GM18505 (cell line): ENCODE measurements around the gene EVL.

Experiments
- ATAC-seq: cut with Tn5 transposase; IDR thresholded peaks from one replicate; pipeline ENCODE4 v1.9.1; 2021; ENCODE audit not compliant: unreplicated experiment
- POLR2A ChIP-seq: IDR thresholded peaks from 4 replicates; pipeline ENCODE4 v1.6.1; 2011; ENCODE audit warnings: borderline replicate concordance; ENCODE audit not compliant: insufficient read depth, insufficient read length; ENCODE audit errors: extremely low read depth

Gene EVL

DNA sequence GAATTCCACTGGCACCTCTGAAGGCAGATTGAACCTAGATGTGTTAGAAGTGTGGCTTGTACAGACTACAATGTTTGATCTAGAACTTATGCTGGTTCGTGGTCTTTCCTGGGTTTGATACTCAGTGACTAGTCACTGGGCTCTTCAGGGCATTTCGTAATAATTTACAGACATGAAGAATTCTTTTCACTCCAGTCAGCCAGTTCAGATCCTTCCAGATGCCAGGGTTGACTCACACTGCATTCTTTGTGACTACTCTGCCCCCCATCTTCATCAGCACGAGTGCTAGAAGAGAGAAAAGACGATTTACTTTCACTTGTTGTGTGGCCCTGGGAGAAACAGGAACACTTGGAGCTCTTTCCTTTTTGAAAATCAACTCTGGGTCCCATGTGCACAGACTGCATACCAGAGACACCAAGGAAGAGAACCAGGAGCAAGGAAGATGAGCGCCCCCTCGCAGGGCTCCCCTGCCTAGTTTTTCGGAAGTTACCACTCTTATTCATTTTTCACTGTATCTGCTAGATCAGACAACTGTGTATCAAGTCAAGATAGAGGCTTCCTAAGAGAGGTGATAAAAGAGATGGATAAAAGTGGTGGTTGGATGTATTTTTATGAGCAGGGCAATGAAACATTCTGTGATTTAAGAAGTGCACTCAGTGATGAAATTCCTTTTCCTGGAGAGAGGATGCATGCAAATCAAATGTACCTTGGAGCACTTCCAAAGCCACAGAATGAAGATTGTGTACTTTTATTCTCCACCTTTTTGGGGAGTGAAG, 33.5 kb upstream of the EVL start:
- ATAC-seq, result no peak
- no peak for TF ChIP-seq POLR2A

DNA sequence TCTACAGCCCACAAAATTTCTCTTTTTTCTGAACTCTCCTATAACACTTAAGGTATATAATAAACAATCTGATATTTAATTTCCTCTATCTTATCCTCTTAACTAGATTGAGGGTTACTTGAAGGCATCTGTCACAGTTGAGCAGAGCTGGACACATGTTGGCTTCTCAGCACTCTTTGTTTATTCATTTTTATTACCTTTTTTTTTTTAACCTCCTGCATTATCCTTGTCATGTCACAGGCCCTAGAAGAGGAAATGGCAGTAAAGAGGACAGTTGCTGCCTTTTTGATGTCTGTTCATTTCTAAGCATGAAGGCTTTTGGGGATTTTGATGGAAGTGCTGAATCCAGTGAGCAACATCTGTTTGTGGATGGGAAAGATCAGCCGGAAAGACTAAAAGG, 32.5 kb upstream of the EVL start:
- no peak for TF ChIP-seq POLR2A
- no peak for ATAC-seq

DNA sequence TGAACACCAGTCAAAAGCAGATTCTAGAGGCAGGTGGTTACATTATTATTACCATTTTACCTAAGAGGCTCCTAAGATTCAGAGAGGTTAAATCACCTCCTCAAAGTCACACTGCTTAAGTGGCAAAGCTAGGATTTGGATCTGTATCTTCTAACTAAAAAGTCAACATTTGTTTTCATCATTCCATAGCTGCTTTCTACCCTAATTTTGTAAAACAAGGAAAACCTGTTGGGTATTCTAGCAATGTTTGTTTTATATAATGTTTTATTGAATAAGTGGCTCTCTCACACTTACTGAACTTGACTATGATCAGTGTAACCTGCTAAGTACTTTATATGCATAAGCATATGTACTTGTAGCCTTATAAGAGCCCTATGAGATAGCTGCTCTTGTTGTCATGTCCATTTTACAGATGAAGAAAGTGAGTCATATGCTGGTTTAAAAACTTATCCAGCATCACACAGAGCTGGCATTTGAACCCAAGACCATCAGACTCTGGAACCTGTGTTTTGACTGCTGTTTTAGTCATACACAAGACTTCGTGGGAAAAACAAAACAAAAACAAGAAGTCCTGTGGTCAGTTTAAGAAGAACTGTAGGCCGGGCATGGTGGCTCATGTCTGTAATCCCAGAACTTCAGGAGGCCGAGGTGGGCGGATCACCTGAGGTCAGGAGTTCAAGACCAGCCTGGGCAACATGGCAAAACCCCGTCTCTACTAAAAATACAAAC, 31.7 kb upstream of the EVL start:
- no peak for TF ChIP-seq POLR2A
- ATAC-seq, result no peak

DNA sequence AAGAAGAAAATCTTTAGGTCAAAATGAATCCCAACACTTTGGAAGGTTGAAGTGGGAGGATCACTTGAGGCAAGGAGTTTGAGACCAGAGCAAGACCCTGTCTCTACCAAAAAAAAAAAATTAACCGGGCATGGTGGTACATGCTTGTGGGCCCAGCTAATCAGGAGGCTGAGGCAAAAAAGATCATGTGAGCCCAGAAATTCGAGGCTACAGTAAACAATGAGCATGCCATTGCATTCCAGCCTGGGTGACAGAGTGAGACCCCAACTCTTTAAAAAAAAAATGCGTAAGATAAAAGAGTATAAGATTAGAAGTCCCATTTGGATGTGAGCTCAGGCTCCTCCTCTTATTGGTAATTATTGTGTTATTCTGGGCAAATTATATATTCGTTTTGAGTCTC, 30.8 kb upstream of the EVL start:
- TF ChIP-seq POLR2A, result no peak
- no peak for ATAC-seq

DNA sequence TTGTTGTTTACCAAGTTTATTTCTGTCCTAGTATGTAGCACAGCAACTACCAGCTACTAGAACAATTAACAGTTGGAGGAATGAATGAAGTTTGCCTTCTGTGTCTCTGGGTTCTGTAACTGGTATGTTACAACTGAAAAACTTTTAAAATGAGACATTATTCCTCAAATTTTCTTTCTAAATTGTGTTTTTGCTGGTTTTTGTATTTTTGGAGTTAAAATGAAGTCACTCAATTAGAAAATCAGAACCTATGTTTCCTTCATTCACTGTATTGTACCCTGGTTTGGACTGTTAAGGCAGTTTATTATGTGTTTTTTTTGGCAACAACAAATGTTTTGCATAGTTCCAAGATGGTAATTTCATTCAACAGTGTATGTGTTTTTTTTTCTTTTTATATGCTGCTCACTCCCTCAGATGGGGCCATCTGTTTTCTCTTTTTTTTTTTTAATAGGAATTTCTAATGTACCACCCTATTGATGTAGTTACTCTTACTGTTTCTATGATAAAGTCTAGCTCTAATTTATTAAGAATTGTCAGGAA, 30.2 kb upstream of the EVL start:
- TF ChIP-seq POLR2A, result no peak
- no peak for ATAC-seq

DNA sequence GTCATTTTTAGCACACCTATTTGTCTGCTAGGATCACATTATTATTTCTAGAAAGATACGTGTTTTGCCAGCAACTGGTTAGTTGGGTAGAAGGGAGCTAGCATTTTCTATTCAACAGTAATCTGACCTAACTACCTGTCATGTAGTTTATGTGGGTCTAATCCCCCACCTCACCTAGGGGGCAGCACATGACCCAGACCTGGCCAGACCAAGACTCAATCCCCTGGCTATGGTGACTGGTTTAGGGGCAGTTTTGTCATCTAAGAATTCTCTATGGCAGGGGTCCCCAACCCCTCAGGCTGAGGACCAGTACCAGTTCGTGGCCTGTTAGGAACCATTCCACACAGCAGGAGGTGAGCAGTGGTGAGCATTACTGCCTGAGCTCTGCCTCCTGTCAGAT, 29.5 kb upstream of the EVL start:
- no peak for TF ChIP-seq POLR2A
- ATAC-seq, result no peak

DNA sequence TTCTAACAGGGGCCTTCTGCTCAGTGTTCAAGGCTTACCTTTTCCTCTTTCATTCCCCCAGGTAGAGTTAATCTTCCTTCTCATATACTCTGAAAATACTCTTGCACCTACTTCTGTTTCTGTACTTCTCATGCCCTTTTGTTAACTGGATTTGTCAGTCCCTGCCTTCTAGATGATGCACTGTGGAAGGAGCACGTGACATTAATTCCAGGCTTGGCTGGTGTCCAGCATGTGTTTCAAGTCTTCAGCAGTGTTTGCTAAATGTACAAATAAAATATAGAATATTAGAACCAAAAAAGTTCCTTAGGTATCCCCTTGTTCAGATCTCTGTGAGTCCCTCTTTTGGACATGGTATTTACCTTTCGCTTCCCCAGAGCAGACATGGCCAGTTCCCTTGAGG, 27.9 kb upstream of the EVL start:
- TF ChIP-seq POLR2A, result no peak
- no peak for ATAC-seq

DNA sequence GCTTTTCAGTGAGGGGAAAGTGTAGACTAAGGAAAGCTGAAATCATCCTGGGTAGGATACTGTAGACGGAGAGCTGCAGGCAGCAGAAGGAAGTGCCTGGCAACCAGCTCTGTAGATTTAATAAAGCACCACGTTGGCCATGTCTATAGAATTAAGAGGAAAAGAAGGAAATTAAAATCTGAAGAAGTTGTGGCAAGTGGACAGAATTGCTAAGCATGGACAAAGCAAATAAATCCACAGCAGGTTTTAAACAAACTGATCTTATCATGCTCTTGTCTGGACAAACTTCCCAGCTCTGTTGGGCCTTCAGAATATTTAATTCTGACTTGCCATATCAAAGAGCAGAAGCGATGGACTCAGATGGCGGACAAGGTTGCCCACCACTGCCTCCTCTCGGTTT, 27.2 kb upstream of the EVL start:
- TF ChIP-seq POLR2A, result no peak
- no peak for ATAC-seq

DNA sequence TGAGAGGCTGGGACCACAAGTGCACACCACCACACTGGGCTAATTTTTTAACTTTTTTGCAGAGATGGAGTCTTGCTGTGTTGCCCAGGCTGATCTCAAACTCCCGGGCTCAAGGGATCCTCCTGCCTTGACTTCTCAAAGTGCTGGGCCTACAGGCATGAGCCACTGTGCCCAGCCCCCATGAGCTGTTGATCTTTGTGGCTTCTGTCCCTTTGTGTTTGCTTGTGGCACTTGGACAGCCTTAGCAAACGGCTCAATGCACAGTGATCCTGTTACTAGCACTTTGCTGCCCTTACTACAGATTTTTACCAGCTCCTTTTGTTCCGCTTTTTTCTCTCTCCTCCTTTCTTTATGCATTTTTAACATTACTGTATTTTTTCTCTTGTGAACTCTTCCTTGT, 25.3 kb upstream of the EVL start:
- ATAC-seq, result no peak
- TF ChIP-seq POLR2A, result no peak

DNA sequence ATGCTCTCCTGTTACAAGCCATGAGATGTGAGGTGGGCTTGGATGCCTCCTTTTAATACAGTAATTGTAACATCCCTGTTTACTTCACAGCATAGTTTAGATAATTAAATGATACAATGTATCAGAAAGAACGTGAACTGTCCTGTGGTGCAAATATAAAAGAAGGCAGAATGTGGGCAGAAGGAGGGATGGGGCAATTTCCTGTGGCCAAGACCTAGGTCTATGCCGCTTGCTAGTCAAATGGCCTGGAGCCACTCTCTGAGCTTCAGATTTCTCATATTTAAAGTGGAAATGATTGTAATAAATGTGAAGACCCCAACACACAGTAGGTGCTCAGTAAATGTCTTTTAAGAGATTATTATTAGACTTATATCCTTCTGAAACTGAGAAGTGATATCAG, 24.0 kb upstream of the EVL start:
- TF ChIP-seq POLR2A, result no peak
- ATAC-seq, result no peak

DNA sequence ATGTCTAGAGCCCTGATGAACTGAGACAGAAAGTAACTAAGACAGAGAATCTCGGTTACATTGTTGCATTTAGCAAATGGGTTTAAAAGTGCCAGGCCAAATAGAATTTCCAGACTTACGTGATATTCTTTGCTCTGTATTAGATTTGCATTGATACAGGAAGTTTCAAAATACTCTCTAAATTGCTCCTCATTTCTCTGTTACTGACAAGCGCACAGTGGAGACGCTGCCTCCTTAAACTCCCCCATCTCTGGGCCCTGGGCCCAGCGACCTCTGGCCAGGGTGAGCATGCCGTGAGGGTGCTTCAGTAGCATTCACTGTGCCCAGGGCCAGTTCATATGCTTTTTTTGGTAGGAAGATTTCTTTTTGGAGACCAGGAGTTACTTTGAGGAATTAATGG, 22.9 kb upstream of the EVL start:
- no peak for TF ChIP-seq POLR2A
- ATAC-seq, result no peak

DNA sequence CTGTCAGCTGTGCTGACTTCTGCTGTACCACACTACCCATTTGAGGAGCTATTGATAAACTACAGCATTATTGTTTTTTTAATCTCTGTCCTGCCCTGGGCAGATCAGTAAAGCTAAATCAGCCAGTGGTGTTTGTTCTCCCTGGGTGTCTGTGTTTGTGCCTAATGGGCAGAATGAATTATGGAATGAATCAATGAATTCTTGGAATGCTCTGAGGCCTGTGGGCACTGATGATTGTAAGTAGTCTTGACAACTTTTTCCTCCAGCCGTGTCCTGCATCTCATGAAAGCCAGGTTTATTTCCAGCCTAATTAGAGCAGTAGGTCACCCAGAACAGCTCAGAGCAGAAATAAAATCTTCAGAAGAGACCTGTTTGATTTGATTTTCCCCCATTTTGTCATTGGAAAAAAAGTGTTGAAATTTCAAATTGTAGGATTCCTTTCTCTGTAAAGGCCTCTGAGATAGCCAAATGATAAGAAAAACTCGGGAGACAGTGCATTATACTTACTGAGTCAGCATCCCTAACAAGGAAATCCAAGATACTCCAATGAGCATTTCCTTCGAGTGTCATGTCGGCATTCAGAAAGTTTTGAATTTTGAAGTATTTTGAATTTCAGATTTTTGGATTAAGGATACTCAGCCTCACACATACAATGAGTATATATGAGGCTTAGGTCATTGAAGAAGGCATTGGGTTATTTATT, 19.4 kb upstream of the EVL start:
- ATAC-seq, result no peak
- TF ChIP-seq POLR2A, result no peak

DNA sequence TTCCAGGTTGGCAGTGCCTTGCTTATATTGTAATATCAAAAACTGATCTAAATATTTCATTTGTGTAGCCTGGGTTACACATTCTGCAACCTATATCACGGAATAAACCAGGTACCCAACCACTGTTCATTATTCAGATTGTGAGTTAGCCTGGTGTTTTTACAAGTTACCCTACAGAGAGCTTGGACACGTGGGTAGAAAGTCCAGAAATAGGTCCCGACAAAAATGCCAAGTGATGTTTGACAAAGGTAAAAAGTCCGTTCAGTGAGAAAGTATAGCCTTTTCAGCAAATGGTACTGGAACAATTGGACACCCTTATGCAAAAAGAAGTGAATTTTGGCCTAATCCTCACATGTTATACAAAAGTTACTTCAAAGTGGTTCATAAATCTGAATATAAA, 17.6 kb upstream of the EVL start:
- no peak for ATAC-seq
- TF ChIP-seq POLR2A, result no peak
